Amygdala (tissue), 56 donors: Measurements from ENCODE around the gene CSK.
"Not testable (repeated sequence)": the region's sequence is repeated elsewhere in the genome, so short reads cannot be mapped to it uniquely, and the experiment has no call there.

ENCODE experiments used
- DNase-seq, 56 donors: peaks; one replicate each; lab custom pipeline; 2025; lab: John Stamatoyannopoulos, UW

The CSK gene

GRCh38 chr15:74786081-74786480 is 4.2 kb downstream of the CSK start:
- DNase-seq, result not testable (repeated sequence)

DNA sequence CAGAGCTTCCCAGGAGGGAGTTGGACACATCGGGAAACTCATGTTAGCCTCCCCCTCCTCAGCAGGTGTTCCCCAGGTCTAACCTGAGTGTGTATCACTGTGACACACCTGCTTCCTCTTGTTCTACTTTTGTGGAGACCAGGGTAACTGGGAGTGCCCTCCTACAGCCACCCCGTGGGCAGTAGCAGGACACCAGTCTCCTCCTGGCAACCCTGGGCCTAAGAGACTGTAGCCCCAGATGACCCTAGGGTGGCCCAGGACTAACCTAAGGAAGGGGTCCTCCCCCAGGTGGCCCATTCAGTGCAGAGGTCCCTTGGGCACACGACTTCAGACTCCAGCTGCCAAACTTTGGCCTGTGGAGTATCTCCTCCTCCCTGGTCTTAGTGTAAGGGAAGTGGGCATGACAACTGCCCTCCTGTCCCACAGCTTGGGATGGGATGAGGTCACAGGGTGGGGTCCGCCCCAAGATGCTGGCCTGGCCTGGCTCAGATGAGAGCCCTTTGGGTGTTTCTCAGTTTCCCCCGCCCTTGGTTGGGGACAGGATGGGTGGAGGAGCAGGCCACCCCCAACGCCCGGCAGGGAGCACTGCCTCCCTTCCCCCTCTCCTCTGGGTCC is 4.8 kb downstream of the CSK start:
- DNase-seq, result no peak

DNA sequence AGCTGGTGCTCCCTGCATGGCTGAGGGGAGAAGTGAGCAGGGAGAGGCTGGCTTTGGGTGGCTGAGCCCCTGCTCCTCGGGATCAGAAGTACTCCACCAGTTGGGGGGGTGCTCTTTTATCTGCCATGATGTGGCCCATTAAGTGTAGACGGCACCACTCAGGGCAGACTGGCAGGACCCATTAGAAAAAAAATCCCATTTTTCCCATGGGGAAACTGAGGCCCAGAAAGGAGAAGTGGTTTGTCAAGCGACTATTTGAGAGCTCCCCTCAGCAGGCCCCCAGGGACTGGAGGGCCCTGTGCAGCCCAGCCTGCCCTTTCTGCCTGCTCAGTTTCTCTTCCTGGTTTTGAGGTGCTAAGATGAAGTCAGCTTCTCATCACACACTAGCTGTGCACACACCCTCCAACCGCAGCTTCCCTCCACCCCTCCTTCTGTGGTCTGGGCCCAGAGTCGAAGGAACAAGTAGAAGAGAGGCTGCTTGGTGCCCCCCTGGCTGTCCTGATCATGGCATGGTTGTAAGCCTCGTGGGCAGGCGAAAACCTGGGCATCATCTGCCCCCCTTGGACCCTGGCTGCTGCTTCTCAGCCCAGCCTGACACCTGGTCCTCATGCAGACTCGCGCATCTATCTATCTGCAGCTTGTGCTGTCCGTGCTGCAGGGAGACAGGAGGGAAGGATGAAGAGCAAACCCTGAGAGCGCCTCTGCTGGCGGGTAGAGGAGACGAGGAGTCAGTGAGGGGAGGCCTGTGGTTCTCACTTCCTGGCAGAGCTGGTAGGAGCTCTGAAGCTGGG is 5.6 kb downstream of the CSK start:
- peak in 32 of 56 donors; percentile 17 to 77 (median 48) for DNase-seq

- no peak for DNase-seq
These were observed 6.3 kb downstream of the CSK start for GRCh38 chr15:74788042-74788682.

- DNase-seq, result no peak
These were observed 6.8 kb downstream of the CSK start for GRCh38 chr15:74788683-74789151.

- no peak for DNase-seq
These were observed 7.3 kb downstream of the CSK start for GRCh38 chr15:74789171-74789631.

DNA sequence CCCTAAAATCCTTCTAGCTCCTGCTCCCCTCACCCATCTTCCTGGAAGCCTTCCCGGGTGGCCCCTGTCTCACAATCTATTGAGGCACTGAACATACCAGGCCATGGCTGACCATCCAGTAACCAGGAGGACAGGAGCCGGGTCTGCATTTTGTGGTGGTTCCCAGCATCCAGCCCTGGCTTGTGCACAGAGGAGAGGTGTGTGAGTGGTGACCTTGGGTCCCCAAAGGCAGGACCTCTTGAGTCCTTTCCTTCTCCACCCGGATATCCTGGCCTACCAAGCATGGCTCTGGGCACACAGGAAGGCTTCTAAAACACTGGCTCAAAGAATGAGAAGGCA is 7.8 kb downstream of the CSK start:
- DNase-seq, result no peak

DNA sequence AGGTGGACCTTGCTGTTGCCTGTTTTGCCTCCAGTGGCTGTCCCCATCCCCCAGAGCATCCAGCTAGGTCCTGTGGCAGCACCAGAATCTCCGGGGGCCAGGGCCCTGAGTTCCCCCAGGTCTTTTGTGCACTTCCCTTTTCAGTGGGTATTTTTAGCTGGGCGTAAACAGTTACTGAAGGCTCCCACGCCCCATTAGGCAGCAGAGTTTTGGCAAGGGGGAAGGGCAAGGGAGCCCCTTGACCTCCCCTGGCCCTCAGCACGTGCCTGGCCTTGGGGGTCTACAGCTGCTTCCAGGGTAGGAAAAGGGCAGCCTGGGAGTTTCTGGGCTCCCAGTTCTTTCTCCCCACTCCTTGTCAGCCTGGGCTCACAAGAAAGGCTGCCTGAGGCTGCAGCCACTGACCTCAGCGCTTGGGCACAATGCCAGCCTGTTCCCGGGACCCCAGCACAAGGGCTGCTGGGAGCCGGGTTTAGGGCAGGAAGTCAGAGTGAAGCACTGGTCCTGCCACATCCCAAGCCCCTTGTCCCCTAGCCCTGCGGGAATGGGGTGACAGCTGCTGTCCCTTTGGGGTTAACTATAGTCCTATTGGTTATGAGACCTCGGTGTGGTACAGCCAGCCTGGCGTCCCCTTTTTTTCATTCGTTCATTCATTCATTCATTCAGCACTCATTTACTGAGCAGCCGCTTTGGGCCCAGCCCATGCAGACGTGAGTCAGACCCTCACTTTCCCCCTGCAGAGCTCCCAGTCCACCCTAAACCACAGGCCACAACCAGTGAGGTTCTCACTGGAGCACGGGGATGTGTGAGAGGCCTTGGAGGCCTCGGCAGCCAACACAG is 8.4 kb downstream of the CSK start:
- DNase-seq, result peak in 50 of 56 donors; percentile 32 to 88 (median 64)

DNA sequence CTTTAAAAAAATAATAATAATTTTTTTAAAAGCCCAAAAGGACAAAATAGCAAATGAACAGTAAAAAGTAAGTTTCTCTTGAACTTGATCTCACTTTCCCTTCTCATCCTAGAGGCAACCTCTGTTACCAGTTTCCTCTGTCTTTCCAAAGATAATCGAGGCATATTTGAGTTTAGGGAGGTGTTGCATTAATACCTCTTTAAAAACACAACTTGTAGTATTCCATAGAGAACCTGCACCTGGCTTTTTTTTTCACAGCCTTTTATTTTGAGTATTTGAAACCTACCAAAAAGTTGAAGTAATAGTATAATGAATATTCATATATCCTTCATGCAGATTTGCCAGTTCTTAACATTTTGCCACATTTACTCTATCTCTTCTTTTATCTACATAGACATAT is 9.1 kb downstream of the CSK start:
- DNase-seq, result no peak

DNA sequence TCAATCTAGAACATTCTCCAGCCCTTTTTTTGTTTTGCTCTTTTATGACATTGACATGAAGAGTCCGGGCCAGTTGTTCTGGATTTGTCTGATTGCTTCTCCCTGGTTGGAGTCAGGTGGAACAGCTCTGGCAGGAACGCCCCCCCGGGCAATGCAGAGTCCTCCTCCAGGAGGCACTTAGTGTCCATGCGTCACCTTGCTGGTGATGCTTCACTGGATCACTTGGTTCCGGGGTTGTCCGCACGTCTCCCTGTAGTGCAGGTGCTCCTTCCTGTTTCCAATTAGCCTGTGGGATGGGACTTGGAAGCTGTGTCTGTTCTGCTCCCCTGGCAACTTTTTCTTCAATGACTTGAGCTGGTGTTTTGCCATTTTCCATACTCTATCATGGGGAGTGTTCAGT is 9.8 kb downstream of the CSK start:
- no peak for DNase-seq

- peak in 1 of 56 donors; percentile 58 for DNase-seq
These were observed 10.5 kb downstream of the CSK start for GRCh38 chr15:74792227-74793016.

- DNase-seq, result peak in 1 of 56 donors; percentile 30
These were observed 11.5 kb downstream of the CSK start for GRCh38 chr15:74793135-74794028.

GRCh38 chr15:74794248-74794969 is 12.5 kb downstream of the CSK start:
- DNase-seq, result no peak

DNA sequence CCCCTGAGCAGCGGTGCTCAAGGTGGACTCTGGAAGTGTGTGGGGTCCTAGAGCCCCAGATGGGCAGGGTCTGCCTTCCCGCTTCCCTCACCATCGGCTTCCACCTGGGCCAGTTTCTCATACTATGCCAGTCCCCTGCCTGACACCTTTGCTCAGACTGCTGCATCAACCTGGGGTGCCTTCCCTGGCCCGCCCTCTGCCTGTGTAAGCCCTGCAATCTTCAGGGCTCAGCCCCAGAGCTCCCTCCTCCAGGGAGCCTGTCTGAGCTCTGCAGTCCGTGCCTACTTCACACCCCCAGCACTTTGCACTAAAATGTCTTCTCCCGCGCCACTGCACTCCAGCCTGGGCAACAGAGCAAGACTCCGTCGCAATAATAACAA is 13.1 kb downstream of the CSK start:
- DNase-seq, result no peak

DNA sequence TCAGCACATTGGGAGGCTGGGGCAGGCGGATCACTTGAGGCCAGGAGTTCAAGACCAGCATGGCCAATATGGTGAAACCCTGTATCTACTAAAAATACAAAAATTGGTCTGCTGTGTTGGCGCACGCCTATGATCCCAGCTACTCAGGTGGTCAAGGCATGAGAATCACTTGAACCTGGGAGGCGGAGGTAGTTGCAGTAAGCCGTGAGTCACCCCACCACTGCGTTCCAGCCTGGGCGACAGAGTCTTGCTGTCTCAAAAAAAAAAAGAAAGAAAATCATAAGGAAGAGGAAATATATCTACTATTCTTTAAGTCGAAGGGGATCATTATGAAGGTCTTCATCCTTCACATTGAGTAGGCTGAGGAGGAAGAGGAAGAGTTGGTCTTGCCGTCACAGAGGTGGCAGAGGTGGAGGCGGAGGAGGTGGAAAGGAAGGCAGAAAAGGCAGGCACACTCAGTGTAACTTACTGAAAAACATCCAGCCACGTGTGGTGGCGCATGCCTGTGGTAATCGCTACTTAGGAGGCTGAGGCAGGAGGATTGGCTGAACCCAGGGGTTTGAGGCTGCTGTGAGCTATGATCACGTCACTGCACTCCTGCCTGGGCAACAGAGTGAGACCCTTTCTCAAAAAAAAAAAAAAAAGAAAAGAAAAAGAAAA is 14.2 kb downstream of the CSK start:
- DNase-seq, result no peak

GRCh38 chr15:74798388-74799254 is 16.7 kb downstream of the CSK start:
- no peak for DNase-seq
